Body of pancreas (tissue), 4 donors: Measurements from ENCODE around the gene CT47C1.

Experiments
- CTCF ChIP-seq, 7 experiments: fragments of 450-650 bp in 4 of 7; fragments of 200-600 bp in 3 of 7; sonication (generic) in 3 of 7; IDR thresholded peaks; one replicate each; pipeline ENCODE4 v1.5.1; 2016 to 2019; ENCODE audit warnings: antibody characterized with exemption in 7 of 7
- POLR2A ChIP-seq, 3 donors: fragments of 450-650 bp; IDR thresholded peaks; one replicate each; pipeline ENCODE4 v1.6.1; 2016; ENCODE audit warnings: antibody characterized with exemption in 3 of 3, mild to moderate bottlenecking in 2 of 3

- TF ChIP-seq CTCF (IDR thresholded peaks at IDR 0.05) (no peak), POLR2A (IDR thresholded peaks at IDR 0.05) (no peak)
Observed at GRCh38 chrX:119082278-119082677, 9.5 kb downstream of the CT47C1 start.
